ENCODE data around the gene SPATA20. TPM values are rescaled to one million over a fixed set of nuclear protein-coding genes. Genes with fewer than 3 reads are reported as not detected.

SPATA20 gene
- total RNA-seq, 1 experiment from 2014 or later: 50.9 TPM

DNA sequence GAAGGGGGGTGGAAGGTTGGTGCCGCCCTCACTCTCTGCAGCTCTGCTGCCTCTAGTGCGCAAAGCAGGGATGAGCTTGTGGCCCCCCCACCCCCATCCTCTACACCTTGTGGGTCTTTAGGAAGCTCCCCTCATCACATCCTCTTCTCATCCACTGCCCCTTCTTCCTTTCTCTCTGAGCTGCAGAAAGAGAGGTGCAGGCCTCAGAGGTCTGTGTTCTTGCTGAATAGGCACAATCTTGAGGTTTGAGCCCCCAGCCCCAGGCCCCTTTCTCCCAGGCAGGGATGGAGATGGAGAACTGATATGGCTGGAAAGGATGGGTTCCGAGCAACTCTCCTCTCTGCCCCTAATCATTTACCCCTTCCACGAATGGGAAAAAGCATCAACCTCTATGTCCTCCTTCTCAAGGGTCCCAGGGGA is 16.1 kb downstream of the SPATA20 start:
- in situ Hi-C loops (cut with HindIII; ENCODE audit: low pct_unique_long_range_greater_than_20kb, low sequenced_read_pairs): no loop called here
- no peak for DNase-seq (ENCODE audit: low read depth, low spot score)

DNA sequence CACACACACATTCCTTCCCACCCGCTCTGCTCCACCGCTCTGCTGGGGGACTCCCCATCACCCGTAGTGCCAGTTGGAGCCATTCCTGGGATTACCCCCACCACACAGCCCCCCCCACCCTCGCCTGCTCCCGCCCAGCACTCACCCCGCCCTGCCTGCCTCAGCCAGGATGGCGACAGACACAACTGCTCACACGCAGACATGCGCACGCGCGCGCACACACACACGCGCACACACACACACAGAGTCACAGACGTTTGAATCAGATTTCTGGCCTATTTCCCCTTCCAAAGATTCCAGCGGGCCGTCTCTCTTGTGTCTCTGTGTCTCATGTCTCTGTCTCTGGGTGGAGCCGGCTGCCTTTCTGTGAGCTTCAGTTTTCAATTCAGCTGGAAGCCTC is 17.9 kb downstream of the SPATA20 start:
- peak; percentile 30 for DNase-seq (ENCODE audit: low read depth, low spot score)
- in situ Hi-C loops (cut with HindIII; ENCODE audit: low pct_unique_long_range_greater_than_20kb, low sequenced_read_pairs): no loop called here

DNA sequence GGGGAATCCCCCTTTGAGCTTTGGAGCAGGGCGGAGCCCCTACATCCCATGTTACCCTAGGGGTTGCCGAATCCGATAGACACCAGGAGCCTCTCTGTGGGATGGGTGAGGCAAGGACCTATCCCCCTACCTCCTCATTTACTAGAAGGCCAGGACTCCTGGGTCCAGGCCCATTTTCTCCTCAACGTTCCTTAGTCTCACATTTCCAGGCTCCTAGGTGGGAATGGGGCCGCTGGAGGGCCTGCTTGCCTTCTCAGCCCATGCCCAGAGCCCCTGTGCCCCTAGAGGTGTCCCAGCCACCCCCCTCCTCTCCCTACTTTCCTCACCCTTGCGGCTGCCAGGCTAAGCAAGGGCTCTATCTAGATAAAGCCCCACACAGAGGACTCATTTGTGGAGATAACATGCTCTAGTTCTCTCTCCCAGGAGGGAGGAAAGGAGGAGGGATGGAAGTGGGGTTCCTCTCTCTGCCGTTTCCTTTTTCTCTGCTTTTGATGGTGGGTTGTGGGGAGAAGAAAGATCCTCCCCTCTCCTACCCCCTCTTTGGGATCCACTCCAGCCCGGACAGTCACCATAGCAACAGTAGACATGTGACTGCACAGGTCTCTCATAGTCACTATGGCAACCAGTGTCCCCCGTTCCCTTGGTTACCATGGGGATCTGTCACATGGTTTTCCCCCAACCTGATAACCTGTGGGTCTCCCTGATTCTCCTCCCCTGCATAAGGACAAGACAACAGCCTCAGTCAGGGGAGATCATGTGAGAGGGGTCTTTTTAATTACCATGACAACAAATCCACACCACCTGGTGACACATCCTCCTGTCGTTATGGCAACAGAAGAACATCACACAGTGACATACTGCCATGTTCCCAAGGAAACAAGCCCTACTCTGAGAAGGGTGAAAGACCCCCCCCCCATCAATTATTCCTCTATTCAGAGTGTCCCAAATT is 18.7 kb downstream of the SPATA20 start:
- in situ Hi-C loops (cut with HindIII; ENCODE audit: low pct_unique_long_range_greater_than_20kb, low sequenced_read_pairs): no loop called here
- no peak for DNase-seq (ENCODE audit: low read depth, low spot score)

DNA sequence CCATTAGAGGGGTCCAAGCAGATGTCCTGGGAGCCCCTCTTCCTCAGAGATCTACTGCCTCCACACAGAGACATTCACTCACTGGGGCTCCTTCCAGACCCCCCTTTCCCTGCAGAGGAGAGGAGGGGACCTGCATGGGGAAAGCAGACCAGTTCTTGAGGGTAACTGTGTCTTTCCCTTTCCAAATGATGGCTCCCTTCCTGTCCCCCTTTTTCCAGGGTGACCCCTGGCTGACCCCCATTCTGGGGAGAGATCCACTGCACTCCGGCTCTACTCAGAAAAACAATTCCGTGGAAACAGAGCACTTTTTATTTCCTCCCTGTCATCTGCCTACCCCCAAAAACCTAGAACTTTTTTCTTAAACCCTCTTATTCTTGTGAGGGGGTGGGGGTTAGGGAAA is 19.9 kb downstream of the SPATA20 start:
- no peak for DNase-seq (ENCODE audit: low read depth, low spot score)
- in situ Hi-C loops (cut with HindIII; ENCODE audit: low pct_unique_long_range_greater_than_20kb, low sequenced_read_pairs): no loop called here

DNA sequence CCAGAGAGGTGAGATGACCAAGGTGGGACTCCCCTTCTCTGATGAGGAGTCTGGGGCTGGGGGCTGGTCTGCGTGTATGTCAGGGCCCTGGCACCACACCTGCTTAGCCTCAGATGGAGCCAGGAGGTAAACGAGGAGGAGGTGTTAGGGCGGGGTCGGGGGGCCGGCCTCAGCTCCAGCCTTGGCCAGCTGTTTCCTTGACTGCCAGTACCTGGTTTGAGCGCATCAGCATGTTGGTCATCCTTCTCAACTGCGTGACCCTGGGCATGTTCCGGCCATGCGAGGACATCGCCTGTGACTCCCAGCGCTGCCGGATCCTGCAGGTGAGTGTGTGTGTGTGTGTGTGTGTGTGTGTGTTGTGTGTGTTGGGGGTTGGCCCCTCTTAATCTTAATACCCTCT is 21.7 kb downstream of the SPATA20 start:
- DNase-seq (ENCODE audit: low read depth, low spot score): no peak
- in situ Hi-C loops (cut with HindIII; ENCODE audit: low pct_unique_long_range_greater_than_20kb, low sequenced_read_pairs): no loop called here

DNA sequence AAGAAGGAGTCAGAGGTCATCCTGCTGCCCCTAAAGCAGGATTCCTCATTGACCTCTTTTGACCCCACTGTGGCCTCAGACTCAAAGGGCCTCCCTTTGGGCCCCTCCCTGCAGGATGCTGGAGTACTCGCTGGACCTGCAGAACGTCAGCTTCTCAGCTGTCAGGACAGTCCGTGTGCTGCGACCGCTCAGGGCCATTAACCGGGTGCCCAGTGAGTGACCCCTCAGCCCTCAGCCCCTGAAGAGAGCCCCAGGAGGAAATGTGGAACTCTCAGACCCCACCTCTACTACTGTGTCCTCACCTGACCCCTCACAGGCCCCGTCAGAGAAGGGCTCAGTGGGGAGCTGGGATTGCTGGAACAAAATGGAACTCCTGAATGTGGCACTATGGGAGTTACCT is 22.6 kb downstream of the SPATA20 start:
- DNase-seq (ENCODE audit: low read depth, low spot score): no peak
- in situ Hi-C loops (cut with HindIII; ENCODE audit: low pct_unique_long_range_greater_than_20kb, low sequenced_read_pairs): no loop called here

DNA sequence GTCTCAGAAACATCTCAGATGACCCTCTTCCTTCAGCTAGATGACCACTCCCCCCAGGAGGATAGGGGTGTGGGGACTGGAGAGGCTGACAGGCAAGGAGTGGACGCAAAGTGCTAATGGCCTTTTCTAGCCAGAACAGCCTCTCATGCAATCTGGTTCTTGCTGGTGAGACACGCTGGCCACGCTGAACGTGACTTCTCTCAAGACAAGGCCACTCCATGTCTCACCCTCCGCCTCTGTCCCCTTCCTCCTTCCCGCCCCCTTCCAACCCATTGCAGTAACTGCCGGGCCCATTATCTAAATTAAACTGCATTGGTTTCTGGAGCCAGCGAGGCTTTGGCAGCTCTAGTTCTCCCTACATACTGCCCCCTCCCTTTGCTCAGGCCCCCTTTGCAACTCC is 23.1 kb downstream of the SPATA20 start:
- DNase-seq (ENCODE audit: low read depth, low spot score): no peak
- in situ Hi-C loops (cut with HindIII; ENCODE audit: low pct_unique_long_range_greater_than_20kb, low sequenced_read_pairs): no loop called here

DNA sequence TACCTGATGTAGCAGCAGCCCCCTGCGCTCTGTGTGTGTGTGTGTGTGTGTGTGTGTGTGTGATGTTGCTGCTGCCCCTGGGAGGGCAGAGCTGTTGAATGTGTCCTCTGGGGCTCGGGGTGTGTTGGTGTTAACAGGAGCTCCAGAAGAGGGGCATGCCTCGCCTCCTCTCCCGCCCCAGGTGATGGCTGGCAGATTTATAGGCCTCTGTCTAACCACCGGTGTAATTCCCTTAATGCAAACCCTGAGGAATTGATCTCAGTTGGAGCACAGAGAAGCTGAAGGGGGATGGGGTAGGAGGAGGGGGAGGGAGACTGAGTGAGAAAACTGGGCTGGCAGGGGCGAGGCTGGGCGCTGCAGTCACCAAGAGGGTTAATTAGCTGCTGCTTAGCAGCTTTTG is 23.6 kb downstream of the SPATA20 start:
- in situ Hi-C loops (cut with HindIII; ENCODE audit: low pct_unique_long_range_greater_than_20kb, low sequenced_read_pairs): no loop called here
- DNase-seq (ENCODE audit: low read depth, low spot score): no peak

DNA sequence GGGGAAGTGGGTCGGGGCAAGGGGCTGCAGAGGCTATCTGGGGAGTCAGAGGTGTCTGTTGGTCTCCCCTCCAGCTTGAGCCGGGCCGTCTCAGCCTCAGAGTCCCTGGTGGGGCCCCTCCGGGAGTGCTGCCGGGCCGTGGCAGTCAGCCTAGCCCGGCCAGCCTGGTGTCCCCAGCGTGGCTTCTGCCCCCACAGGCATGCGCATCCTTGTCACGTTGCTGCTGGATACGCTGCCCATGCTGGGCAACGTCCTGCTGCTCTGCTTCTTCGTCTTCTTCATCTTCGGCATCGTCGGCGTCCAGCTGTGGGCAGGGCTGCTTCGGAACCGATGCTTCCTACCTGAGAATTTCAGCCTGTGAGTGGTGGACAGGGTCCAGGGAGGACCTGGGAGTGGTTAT is 24.7 kb downstream of the SPATA20 start:
- DNase-seq (ENCODE audit: low read depth, low spot score): no peak
- in situ Hi-C loops (cut with HindIII; ENCODE audit: low pct_unique_long_range_greater_than_20kb, low sequenced_read_pairs): no loop called here

DNA sequence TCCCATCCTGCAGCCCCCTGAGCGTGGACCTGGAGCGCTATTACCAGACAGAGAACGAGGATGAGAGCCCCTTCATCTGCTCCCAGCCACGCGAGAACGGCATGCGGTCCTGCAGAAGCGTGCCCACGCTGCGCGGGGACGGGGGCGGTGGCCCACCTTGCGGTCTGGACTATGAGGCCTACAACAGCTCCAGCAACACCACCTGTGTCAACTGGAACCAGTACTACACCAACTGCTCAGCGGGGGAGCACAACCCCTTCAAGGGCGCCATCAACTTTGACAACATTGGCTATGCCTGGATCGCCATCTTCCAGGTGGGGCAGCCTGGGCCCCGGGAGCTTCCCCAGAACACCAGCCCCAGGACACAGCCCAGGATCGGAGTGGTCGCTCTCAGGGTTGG is 25.6 kb downstream of the SPATA20 start:
- no peak for DNase-seq (ENCODE audit: low read depth, low spot score)
- in situ Hi-C loops (cut with HindIII; ENCODE audit: low pct_unique_long_range_greater_than_20kb, low sequenced_read_pairs): no loop called here

DNA sequence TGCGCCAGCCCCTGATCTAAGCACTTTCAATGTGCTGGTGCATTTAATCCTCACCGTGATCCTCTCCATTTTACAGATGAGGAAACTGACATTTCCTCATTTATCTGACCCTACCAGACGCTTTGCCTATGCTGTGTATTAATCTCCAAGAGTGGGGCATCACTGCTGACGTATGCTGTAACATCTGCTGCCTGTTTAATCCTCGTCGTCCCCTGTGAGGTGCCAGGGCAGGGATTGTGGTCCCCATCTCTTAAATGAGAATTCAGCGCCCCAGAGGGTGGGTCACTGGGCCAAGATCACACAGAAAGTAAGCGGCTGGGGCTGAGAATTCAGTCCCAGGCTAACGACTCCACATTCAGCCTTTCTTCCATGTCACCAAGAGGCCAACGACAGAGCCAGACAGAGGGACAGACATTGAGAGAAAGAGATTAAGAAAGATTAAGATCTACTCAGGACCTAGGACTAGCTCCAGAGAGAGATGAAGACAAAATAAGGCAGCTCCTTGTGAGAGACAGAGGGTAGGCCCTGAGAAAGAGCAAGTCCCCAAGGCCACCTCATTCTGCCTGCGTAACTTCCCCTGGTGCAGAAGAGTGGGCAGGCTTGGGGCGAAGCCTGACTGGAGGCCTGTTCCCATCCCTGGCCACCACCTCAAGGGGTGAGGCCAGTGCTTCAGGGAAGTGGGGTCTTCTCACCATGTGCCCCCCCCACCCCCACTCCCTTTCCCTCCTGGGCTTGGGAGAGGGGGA is 27.1 kb downstream of the SPATA20 start:
- in situ Hi-C loops (cut with HindIII; ENCODE audit: low pct_unique_long_range_greater_than_20kb, low sequenced_read_pairs): no loop called here
- DNase-seq (ENCODE audit: low read depth, low spot score): no peak

DNA sequence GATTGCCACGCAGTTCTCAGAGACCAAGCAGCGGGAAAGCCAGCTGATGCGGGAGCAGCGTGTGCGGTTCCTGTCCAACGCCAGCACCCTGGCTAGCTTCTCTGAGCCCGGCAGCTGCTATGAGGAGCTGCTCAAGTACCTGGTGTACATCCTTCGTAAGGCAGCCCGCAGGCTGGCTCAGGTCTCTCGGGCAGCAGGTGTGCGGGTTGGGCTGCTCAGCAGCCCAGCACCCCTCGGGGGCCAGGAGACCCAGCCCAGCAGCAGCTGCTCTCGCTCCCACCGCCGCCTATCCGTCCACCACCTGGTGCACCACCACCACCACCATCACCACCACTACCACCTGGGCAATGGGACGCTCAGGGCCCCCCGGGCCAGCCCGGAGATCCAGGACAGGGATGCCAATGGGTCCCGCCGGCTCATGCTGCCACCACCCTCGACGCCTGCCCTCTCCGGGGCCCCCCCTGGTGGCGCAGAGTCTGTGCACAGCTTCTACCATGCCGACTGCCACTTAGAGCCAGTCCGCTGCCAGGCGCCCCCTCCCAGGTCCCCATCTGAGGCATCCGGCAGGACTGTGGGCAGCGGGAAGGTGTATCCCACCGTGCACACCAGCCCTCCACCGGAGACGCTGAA is 28.7 kb downstream of the SPATA20 start:
- DNase-seq (ENCODE audit: low read depth, low spot score): no peak
- in situ Hi-C loops (cut with HindIII; ENCODE audit: low pct_unique_long_range_greater_than_20kb, low sequenced_read_pairs): no loop called here

DNA sequence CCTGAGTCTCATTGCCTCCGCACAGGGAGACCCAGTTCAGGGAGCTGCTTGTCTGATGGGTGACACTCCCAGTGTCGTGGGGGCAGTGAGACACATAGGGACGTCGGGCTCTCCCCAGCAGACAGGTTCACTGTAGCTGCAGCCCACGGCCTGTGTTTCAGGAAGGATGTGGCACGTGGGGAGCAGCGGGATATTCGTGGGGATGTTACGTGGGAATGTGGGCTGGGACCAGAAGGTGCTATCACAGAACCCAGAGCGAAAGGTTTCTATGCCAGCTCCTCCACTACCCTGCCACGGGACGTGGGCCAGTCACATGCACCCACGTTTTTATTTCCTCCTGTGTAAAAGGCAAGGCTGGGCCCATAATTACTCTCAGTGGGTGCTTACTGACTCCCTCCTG is 29.9 kb downstream of the SPATA20 start:
- DNase-seq (ENCODE audit: low read depth, low spot score): no peak
- in situ Hi-C loops (cut with HindIII; ENCODE audit: low pct_unique_long_range_greater_than_20kb, low sequenced_read_pairs): no loop called here

DNA sequence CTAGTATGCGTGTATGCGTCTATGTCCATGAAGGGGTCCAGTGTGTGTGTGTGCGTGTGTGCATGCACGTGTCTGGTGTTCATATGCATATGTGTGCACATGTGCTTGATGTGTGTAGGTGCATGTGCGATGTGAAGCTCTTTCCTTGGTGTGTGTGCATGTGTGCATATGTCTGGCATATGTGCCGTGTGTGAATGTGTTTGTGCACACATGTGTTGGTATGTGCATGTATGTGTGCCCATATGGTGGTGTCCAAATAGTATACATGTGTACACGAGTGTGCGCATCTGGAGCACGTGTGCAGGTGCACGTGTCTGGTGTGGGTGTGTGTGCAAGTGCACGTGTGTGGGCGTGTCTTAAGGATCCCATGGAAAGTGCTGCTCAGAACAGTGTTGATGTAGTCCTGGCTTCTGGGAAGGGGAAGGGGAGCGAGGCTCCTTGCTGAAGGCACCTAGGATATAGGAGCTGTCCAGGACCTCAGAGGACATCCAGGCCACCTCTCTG is 30.5 kb downstream of the SPATA20 start:
- in situ Hi-C loops (cut with HindIII; ENCODE audit: low pct_unique_long_range_greater_than_20kb, low sequenced_read_pairs): no loop called here
- DNase-seq (ENCODE audit: low read depth, low spot score): no peak

DNA sequence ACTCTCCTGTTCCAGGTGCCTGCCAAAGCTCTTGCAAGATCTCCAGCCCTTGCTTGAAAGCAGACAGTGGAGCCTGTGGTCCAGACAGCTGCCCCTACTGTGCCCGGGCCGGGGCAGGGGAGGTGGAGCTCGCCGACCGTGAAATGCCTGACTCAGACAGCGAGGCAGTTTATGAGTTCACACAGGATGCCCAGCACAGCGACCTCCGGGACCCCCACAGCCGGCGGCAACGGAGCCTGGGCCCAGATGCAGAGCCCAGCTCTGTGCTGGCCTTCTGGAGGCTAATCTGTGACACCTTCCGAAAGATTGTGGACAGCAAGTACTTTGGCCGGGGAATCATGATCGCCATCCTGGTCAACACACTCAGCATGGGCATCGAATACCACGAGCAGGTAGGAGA is 31.2 kb downstream of the SPATA20 start:
- no peak for DNase-seq (ENCODE audit: low read depth, low spot score)
- in situ Hi-C loops (cut with HindIII; ENCODE audit: low pct_unique_long_range_greater_than_20kb, low sequenced_read_pairs): no loop called here

DNA sequence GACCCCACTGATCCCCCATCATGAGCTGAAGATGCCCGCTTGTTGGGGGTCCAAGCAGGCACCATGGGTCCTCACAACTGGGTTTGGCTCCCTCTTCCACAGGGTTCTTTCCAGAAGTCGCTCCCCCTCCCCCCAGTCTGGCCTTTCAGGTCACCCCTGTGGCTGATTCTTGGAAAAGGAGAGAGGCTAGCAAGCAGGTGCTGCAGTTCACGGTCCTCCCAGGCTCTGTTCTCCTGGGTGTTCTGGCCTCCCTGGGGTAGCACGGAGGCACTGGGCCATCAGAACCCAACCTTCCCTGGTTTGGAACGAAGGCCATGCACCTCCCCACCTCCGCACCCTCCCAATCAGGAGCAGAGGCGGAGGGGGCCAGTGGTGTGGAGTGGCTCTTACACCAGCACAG is 32.4 kb downstream of the SPATA20 start:
- DNase-seq (ENCODE audit: low read depth, low spot score): no peak
- in situ Hi-C loops (cut with HindIII; ENCODE audit: low pct_unique_long_range_greater_than_20kb, low sequenced_read_pairs): no loop called here

DNA sequence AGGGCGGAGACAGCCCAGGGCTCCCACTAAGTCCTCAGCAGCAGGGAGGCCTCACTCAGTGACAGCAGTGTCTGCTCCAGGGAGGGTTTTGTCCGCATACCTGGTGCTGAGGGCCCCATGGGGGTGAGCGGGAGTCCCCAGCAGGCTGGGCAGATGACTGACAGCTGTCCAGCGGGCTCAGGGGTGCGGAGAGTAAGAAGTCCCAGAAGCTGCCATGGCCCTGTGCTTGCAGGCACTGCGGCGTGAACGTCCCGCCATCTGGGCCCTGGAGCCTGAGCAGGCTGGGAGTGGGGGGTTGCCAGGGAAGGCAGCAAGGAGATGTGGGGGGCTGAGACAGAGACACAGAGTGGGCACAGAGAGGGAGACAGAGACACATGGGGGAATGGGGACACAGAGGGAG is 33.7 kb downstream of the SPATA20 start:
- in situ Hi-C loops (cut with HindIII; ENCODE audit: low pct_unique_long_range_greater_than_20kb, low sequenced_read_pairs): no loop called here

DNA sequence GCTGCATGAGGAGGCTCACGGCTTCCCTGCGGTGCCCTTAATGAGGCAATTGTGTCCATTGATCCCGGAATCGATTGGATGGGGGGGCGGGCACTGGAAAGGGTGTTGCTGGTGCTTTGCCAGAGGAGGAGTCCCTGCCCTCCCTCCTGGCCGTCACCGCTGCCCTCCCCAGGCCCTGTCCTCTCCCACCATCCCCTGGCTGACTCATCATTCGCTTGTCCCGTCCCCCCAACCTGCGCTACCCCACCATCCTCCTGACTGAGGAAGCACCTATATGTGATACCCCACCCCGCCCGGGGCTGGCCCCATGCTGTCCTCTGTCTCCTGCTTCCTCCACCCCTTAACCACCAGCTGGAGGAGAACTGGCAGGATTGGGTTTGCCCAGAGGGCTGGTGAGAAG is 34.3 kb downstream of the SPATA20 start:
- no peak for DNase-seq (ENCODE audit: low read depth, low spot score)
- in situ Hi-C loops (cut with HindIII; ENCODE audit: low pct_unique_long_range_greater_than_20kb, low sequenced_read_pairs): no loop called here

More for the DNA sequence above, 33.7 kb downstream of the SPATA20 start:
- DNase-seq (ENCODE audit: low read depth, low spot score): no peak
